ENCODE results near the gene PON2. TPM values are rescaled to one million over a fixed set of nuclear protein-coding genes. Genes with fewer than 3 reads are reported as not detected.
A peak's percentile ranks its signal among the peaks of the same experiment; 100 is the strongest.

Gene PON2
- total RNA-seq, 2 donors from 2014 or later, result 62.0 to 108 TPM

DNA sequence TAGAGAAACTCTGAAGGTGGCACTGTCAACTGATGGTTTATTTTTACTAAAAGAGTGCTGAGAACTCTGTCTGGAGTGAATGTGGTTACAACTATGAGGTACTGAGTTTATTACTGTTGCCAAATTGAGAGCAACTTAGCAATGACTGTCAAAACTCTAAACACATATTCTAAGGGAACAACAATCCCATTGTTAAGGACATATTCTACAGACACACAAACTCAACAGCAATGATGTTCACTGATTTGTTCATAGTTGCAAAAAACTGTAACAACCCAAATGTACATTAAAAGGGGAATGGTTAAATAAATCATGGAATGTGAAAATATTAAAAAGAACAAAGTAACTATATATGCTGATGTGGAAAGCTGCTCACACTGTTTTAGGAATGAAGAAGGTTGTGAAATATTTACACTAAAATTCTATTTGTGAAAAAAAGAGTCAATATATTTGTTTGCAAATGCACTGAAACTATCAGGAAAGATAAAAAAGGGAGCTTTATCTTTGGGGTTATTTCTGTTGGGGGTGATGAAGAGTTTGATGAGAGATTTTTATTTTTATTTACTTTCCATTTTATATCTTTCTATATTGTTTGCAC lies 12.9 kb downstream of the PON2 start:
- H3K27me3 ChIP-seq, result no peaks in the 10 kb centered on the region
- intact Hi-C loops (cut with DNase I), result no loop called here
- no peak overlapping the region for H3K4me3 ChIP-seq
- ATAC-seq, result no peak
- H3K36me3 ChIP-seq (replicated peaks in 1 of 2; ENCODE audit: insufficient read depth in 1 of 2, low read depth in 2 of 2), result no peaks in the 10 kb centered on the region
- H3K4me1 ChIP-seq, result peaks cover 17% of the 10 kb centered on the region
- no peak overlapping the region for H3K27ac ChIP-seq
- no peak for DNase-seq
- H3K9me3 ChIP-seq, result no peaks in the 10 kb centered on the region
- TF ChIP-seq, protein P1, sequence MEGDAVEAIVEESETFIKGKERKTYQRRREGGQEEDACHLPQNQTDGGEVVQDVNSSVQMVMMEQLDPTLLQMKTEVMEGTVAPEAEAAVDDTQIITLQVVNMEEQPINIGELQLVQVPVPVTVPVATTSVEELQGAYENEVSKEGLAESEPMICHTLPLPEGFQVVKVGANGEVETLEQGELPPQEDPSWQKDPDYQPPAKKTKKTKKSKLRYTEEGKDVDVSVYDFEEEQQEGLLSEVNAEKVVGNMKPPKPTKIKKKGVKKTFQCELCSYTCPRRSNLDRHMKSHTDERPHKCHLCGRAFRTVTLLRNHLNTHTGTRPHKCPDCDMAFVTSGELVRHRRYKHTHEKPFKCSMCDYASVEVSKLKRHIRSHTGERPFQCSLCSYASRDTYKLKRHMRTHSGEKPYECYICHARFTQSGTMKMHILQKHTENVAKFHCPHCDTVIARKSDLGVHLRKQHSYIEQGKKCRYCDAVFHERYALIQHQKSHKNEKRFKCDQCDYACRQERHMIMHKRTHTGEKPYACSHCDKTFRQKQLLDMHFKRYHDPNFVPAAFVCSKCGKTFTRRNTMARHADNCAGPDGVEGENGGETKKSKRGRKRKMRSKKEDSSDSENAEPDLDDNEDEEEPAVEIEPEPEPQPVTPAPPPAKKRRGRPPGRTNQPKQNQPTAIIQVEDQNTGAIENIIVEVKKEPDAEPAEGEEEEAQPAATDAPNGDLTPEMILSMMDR (IDR thresholded peaks at IDR 0.05), result no peak
- TF ChIP-seq POLR2A (IDR thresholded peaks at IDR 0.05), result no peak

DNA sequence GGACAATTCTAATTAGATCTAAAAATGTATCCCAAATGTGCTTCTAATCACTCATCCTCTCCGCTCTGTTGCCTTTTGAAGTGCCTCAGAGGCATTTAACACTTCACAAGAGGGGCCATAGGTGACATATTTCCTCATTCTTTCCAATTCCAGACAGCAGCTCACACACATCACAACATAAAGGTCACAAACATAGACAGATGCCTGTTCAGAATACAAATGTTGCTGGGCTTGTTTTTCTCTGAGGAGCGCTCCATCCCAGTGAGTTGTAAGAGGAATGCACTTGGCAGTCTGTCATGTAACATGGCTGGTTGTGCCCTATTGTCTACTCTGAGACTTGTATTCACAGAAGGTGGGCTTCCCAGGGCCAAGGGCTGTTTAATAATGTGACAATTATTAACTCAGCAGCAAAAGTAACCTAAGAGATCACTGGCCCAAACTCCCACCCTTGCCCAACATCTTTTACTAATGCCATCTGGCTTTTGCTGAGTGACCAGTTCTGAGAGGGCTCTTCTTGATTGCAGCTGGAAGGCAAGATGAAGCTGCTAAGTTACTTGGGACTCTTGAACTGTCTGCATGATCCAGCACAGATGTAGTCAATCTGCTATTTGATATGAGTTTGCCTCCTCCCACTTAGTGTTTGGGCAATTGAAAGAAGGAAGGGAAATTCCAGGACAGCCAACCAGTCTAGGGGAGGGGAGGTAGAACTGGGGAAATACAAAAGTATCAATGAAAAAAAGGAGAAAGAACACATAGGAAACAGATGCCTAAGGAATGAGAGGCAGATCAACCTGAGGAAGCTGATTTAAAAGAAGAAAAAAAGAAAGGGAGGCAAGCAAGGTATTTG lies 13.6 kb downstream of the PON2 start:
- H3K4me3 ChIP-seq, result no peak overlapping the region
- TF ChIP-seq, protein P1 (IDR thresholded peaks at IDR 0.05), result no peak
- TF ChIP-seq POLR2A (IDR thresholded peaks at IDR 0.05), result no peak
- no peak for DNase-seq
- no peaks in the 10 kb centered on the region for H3K27me3 ChIP-seq
- H3K27ac ChIP-seq, result peak overlapping the region in 1 of 4 donors; percentile 6
- WGBS, 2 donors, result 76 to 79% methylated on average over 2 of the region's 2 CpGs
- no peaks in the 10 kb centered on the region for H3K9me3 ChIP-seq
- H3K36me3 ChIP-seq (replicated peaks in 1 of 2; ENCODE audit: insufficient read depth in 1 of 2, low read depth in 2 of 2), result no peaks in the 10 kb centered on the region
- peaks cover 17% of the 10 kb centered on the region for H3K4me1 ChIP-seq
- no peak for ATAC-seq
- intact Hi-C loops (cut with DNase I), result no loop called here

DNA sequence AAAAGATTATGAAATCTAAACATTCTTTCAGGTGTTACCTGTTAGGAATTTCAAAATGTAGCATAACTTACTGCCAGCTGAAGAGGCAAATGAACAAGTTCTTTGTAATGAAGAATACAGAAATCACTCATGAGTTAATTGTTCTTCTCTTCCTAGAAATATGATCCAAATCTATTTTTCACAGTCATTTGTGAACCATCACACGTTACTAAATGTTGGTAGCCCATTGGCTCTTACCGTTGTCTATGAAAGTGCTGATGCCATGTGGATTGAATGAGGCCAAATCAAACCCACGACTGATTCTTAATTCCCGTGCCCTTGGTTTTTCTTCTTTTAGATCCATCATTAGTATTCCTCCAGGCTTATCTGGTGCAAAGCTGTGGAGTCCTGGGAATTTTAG lies 22.8 kb downstream of the PON2 start:
- TF ChIP-seq POLR2A (IDR thresholded peaks at IDR 0.05), result no peak
- TF ChIP-seq, protein P1 (IDR thresholded peaks at IDR 0.05), result no peak
- no peaks in the 10 kb centered on the region for H3K9me3 ChIP-seq
- H3K36me3 ChIP-seq (replicated peaks in 1 of 2; ENCODE audit: insufficient read depth in 1 of 2, low read depth in 2 of 2), result peaks cover 0 to 2% of the 10 kb centered on the region in 2 donors
- no peak overlapping the region for H3K27ac ChIP-seq
- no peaks in the 10 kb centered on the region for H3K27me3 ChIP-seq
- H3K4me1 ChIP-seq, result no peaks in the 10 kb centered on the region
- DNase-seq (no peak), ATAC-seq (no peak)
- H3K4me3 ChIP-seq, result no peak overlapping the region
- intact Hi-C loops (cut with DNase I), result no loop called here
- 85 to 86% methylated on average over 4 of the region's 4 CpGs for WGBS, 2 donors

DNA sequence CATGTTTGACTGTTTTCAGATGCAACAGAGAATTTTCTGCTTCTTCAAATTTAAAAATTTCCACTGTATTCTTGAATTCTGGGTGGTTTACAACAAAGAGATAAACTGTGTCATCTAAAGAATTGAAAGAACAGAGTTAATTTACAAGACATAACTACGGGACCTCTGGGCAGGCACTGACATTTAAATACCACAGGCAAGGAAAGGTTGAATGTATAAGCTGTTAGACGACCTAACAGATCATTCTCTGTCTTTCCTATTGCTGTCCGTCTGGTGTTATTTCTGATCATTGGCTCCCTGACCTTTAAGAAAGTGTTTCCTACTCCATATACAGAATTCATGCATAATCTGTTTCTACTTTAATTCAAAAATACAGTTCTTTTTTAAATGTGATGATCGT lies 23.2 kb downstream of the PON2 start:
- ATAC-seq (no peak), DNase-seq (no peak)
- Histone ChIP-seq H3K4me3 (no peak overlapping the region), H3K27me3 (no peaks in the 10 kb centered on the region), H3K4me1 (no peaks in the 10 kb centered on the region), H3K27ac (no peak overlapping the region), H3K36me3 (replicated peaks in 1 of 2; ENCODE audit: insufficient read depth in 1 of 2, low read depth in 2 of 2) (peaks cover 0 to 2% of the 10 kb centered on the region in 2 donors), H3K9me3 (no peaks in the 10 kb centered on the region)
- TF ChIP-seq POLR2A (IDR thresholded peaks at IDR 0.05), result no peak
- TF ChIP-seq, protein P1 (IDR thresholded peaks at IDR 0.05), result no peak
- WGBS, 2 donors, result 78 to 85% methylated on average over 4 of the region's 4 CpGs
- intact Hi-C loops (cut with DNase I), result no loop called here

Data from body of pancreas (tissue), 4 donors.